Measurements from ENCODE around the gene SPDYE3.
A peak's percentile ranks its signal among the peaks of the same experiment; 100 is the strongest.
"Not testable (repeated sequence)": the region's sequence is repeated elsewhere in the genome, so short reads cannot be mapped to it uniquely, and the experiment has no call there.

Gene SPDYE3

GRCh38 chr7:100287191-100287969 is 20.1 kb upstream of the SPDYE3 start:
- DNase-seq (ENCODE audit: low spot score) = not testable (repeated sequence)

- DNase-seq (ENCODE audit: low spot score) = not testable (repeated sequence)
These were observed 19.2 kb upstream of the SPDYE3 start for GRCh38 chr7:100288258-100288657.

DNA sequence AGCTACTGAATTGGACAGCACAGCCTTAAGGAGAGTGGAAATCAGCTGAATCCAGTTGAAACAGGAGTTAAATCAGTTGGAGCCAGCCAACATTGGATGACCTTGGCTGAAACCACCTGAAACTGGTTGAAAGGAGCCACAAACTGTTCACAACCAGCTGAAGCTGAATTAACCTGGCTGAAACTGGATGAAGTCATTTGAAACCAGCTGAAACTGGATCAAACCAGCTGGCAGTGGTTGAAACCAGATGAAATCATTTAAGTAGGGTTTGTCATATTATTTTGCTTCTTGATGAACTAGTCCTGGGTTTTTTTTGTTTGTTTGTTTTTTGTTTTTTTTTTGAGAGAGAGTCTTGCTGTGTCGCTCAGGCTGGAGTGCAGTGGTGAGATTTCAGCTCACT is 15.3 kb upstream of the SPDYE3 start:
- not testable (repeated sequence) for DNase-seq (ENCODE audit: low spot score)

DNA sequence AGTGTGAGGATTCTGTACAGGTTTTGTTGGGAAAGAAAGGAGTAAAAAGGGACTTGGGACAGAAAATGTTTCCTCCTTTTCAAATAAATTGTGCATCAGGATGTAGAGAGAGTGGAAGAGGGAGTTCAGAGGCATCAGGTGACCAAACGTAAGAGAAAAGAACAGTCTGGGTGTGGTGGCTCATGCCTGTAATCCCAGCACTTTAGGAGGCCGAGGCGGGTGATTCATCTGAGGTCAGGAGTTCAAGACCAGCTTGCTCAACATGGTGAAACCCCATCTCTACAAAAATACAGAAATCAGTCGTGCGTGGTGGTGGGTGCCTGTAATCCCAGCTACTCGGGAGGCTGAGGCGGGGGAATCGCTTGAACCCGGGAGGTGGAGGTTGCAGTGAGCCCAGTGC is 12.2 kb upstream of the SPDYE3 start:
- not testable (repeated sequence) for DNase-seq (ENCODE audit: low spot score)

- DNase-seq (ENCODE audit: low spot score) = not testable (repeated sequence)
These were observed 9.5 kb upstream of the SPDYE3 start for GRCh38 chr7:100297852-100298631.

- DNase-seq (ENCODE audit: low spot score) = not testable (repeated sequence)
These were observed 8.9 kb upstream of the SPDYE3 start for GRCh38 chr7:100298632-100298895.

GRCh38 chr7:100304526-100304925 is 3.0 kb upstream of the SPDYE3 start:
- DNase-seq (ENCODE audit: low spot score) = not testable (repeated sequence)

DNA sequence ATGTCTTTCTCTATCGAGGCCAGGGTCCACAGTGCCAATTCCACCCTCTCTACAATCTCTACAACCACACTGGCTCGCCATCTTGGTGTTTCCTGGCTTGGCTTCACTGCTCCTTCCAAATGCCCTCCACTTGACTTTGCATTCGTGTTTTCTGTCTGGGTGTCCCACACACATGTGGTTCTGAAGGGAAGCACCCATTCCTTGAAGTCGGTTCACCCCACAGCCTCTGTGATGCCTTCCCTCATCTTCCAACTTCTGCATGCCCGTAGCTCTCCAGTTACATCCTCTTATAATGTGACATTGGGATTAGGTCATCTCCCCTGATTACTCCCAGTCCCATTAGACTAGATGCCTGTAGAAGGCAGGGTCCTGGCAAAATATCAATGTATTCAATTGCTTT is 10.8 kb downstream of the SPDYE3 start:
- not testable (repeated sequence) for DNase-seq (ENCODE audit: low spot score)

DNA sequence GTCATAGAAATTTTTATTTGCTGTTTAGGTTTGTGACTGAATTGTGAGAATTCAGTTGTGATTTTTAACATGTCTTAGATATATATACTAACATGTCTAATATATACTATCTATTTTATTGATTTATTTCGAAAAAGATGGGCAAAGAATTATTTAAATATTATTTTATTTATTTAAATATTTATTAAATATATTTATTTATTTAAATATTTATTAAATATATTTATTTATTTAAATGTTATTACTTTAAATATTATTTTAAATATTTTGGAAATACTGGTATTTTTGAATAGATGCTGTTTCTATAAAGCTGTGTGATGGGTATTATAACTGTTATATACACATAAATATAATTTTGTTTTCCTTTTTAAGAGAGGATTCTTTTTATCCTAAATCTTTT is 14.1 kb downstream of the SPDYE3 start:
- not testable (repeated sequence) for DNase-seq (ENCODE audit: low spot score)

- DNase-seq (ENCODE audit: low spot score) = not testable (repeated sequence)
These were observed 16.7 kb downstream of the SPDYE3 start for GRCh38 chr7:100324194-100324593.

DNA sequence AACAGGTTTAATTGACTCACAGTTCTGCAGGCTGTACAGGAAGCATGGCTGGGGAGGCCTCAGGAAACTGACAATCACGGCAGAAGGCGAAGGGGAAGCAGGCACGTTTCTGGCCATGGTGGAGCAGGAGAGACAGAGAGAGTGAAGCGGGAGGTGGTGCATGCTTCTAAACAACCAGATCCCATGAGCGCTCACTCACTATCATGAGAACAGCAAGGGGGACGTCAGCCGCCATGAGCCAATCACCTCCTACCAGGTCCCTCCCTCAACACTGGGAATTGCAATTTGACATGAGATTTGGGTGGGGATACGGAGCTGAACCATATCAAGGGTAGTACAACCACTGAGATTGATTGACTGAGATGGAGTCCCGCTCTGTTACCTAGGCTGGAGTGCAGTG is 18.2 kb downstream of the SPDYE3 start:
- not testable (repeated sequence) for DNase-seq (ENCODE audit: low spot score)

GRCh38 chr7:100326914-100327313 is 19.4 kb downstream of the SPDYE3 start:
- DNase-seq (ENCODE audit: low spot score) = not testable (repeated sequence)

DNA sequence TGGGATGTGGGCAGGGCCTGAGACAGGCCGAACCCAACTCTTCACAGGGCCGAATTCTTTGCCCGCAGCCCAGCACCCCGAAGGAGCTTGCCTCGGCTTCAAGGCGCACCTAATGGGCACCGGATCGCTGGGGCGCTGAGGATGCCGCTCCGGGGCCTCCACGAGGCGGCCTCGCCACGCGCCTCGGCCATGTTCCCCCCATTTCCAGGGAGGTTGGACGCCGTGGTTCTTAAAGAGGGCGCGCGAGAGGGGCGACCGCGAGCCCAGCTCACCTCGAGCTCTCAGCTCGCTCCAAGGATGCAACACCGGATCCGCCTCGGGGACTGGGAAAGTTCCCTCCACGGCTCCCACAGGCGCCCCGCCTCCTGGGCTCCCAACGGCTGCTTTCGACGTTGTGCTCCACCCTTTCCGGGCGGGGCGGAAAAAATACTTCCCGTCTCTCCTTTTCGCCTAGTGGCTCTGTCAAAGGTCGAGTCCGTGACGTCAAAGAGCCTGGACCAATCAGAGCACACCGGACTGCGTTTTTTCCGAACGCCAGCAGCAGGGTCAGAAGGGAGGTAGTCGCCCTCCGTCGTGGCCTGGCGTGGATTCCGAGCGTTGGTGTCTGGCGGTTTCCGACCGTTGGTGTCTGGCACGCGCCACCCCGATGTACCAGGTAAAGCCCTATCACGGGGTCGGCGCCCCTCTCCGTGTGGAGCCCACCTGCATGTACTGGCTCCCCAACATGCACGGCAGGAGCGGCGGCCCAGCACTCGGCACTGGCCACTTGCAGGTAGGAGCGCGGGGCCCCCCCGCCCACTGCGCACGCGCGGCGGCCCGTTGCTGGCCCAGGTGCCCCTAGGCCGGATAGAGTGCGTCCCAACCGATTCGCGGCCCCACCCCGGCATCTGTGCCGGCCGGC is 28.3 kb downstream of the SPDYE3 start:
- peak; percentile 92 for DNase-seq (ENCODE audit: low spot score)

- not testable (repeated sequence) for DNase-seq (ENCODE audit: low spot score)
These were observed 30.7 kb downstream of the SPDYE3 start for GRCh38 chr7:100338083-100338696.

GRCh38 chr7:100341286-100341685 is 33.8 kb downstream of the SPDYE3 start:
- not testable (repeated sequence) for DNase-seq (ENCODE audit: low spot score)

DNA sequence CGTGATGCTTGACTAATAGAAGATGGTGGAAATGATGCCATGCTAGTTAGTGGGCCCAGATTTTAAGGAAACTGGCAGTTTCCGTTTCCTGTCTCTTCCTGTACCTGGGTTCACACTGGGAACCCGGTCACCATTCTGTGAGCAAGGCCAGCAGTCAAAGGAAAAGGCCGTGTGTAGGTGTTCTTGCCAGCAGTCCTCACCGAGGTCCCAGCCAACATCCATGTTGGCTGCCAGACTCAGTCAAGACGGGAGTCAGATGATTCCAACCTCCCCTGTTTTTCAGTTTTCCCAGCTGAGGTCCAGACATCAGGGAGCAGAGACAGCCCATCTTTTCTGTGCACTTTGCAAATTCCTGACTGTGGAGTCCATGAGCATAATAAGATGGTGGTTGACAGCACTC is 35.3 kb downstream of the SPDYE3 start:
- DNase-seq (ENCODE audit: low spot score) = no peak

- not testable (repeated sequence) for DNase-seq (ENCODE audit: low spot score)
These were observed 36.6 kb downstream of the SPDYE3 start for GRCh38 chr7:100344124-100344559.

- DNase-seq (ENCODE audit: low spot score) = not testable (repeated sequence)
These were observed 37.2 kb downstream of the SPDYE3 start for GRCh38 chr7:100344560-100345287.

GRCh38 chr7:100345288-100345672 is 37.8 kb downstream of the SPDYE3 start:
- DNase-seq (ENCODE audit: low spot score) = not testable (repeated sequence)

GRCh38 chr7:100346921-100347320 is 39.4 kb downstream of the SPDYE3 start:
- no peak for DNase-seq (ENCODE audit: low spot score)

DNA sequence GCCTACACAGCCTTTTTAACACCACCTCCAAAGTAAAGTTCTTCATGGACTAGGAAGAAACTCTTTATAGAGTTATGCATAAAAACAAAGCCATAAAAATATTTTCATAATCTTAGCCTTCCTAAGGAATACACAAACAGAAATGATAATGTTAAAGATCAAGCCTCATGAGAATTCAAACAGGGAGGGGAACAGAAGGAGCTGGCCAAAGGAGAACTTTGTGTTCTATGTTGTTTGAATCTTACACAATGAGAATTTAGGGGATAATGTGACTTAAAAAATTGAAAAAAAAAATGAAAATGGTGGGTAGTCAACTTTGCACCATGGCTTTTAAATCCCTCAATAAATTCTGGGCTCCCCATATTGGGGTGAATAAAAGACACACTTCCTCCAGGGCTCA is 41.3 kb downstream of the SPDYE3 start:
- DNase-seq (ENCODE audit: low spot score) = no peak
